Gastrocnemius medialis (tissue), 4 donors: Measurements from ENCODE around the gene KLHL12. TPM values are rescaled to one million over a fixed set of nuclear protein-coding genes. Genes with fewer than 3 reads are reported as not detected.

Source experiments
- ATAC-seq, 2 donors: fragments of 150-250 bp; one replicate each; pipeline ENCODE4 v1.9.1; 2016
- DNase-seq, 2 donors: peaks; one replicate each; pipeline ENCODE4 v3.0.0-alpha.2; 2019
- H3K27ac ChIP-seq, 4 donors: fragments of 200-600 bp; sonication (generic); 1 replicate in 1 of 4; 2 replicates in 3 of 4; pipeline ENCODE4 v1.5.1; 2016 to 2018; ENCODE audit warnings: mild to moderate bottlenecking in 2 of 4, moderate library complexity in 1 of 4
- H3K27me3 ChIP-seq, 3 donors: fragments of 200-600 bp; sonication (generic) in 2 of 3; 1 replicate in 1 of 3; 2 replicates in 2 of 3; pipeline versions ENCODE4 v1.5.1 to v1.6.0; 2016 to 2019; ENCODE audit warnings: mild to moderate bottlenecking in 1 of 3, moderate library complexity in 1 of 3
- H3K36me3 ChIP-seq, 2 donors: fragments of 200-600 bp; sonication (generic) in 1 of 2; one replicate each; pipeline ENCODE4 v1.5.1; 2017 to 2018
- H3K4me1 ChIP-seq, 2 donors: fragments of 200-600 bp; sonication (generic) in 1 of 2; one replicate each; pipeline ENCODE4 v1.5.1; 2016 to 2017; ENCODE audit warnings: mild to moderate bottlenecking in 2 of 2
- H3K4me3 ChIP-seq, 4 donors: fragments of 200-600 bp; sonication (generic) in 3 of 4; 1 replicate in 1 of 4; 2 replicates in 3 of 4; pipeline ENCODE4 v1.5.1; 2016 to 2019; ENCODE audit warnings: mild to moderate bottlenecking in 2 of 4
- H3K9me3 ChIP-seq, 3 donors: fragments of 200-600 bp; sonication (generic) in 2 of 3; 1 replicate in 1 of 3; 2 replicates in 2 of 3; pipeline ENCODE4 v1.5.1; 2016 to 2019
- POLR2A ChIP-seq, 2 donors: fragments of 450-650 bp; IDR thresholded peaks; one replicate each; pipeline ENCODE4 v1.6.1; 2017; ENCODE audit warnings: antibody characterized with exemption in 2 of 2, mild to moderate bottlenecking in 2 of 2, moderate library complexity in 2 of 2
- in situ Hi-C, 4 donors: fragments of 200-750 bp; cut with MboI; loops; one replicate each; pipeline versions ENCODE4 v1.15.0 to v1.8.0; 2017; ENCODE audit warnings: low sequenced_read_pairs in 4 of 4
- intact Hi-C: fragments of 100-400 bp; cut with DNase I; formaldehyde crosslinking; loops from one replicate; pipeline ENCODE4 v1.15.1; 2023; ENCODE audit warnings: low total_unique reads
- total RNA-seq, 4 donors: library from RNA; depleted of rRNA; stranded (reverse); fragments of >200 nt; gene quantifications; one replicate each; pipeline versions ENCODE4 v1.1.0 to v1.2.3, GENCODE V29; 2016
- TF ChIP-seq, protein P1 (sequence below), 5 experiments: fragments of 450-650 bp in 3 of 5; fragments of 200-600 bp in 2 of 5; sonication (generic) in 2 of 5; IDR thresholded peaks in 4 of 5; conservative IDR thresholded peaks in 1 of 5; 1 replicate in 4 of 5; 2 replicates in 1 of 5; pipeline ENCODE4 v1.5.1; 2016 to 2019; ENCODE audit warnings: antibody characterized with exemption in 5 of 5, mild to moderate bottlenecking in 3 of 5, moderate library complexity in 3 of 5

KLHL12 gene
- total RNA-seq, 4 donors from 2014 or later = 12.1 to 24.0 (median 12.6) TPM

DNA sequence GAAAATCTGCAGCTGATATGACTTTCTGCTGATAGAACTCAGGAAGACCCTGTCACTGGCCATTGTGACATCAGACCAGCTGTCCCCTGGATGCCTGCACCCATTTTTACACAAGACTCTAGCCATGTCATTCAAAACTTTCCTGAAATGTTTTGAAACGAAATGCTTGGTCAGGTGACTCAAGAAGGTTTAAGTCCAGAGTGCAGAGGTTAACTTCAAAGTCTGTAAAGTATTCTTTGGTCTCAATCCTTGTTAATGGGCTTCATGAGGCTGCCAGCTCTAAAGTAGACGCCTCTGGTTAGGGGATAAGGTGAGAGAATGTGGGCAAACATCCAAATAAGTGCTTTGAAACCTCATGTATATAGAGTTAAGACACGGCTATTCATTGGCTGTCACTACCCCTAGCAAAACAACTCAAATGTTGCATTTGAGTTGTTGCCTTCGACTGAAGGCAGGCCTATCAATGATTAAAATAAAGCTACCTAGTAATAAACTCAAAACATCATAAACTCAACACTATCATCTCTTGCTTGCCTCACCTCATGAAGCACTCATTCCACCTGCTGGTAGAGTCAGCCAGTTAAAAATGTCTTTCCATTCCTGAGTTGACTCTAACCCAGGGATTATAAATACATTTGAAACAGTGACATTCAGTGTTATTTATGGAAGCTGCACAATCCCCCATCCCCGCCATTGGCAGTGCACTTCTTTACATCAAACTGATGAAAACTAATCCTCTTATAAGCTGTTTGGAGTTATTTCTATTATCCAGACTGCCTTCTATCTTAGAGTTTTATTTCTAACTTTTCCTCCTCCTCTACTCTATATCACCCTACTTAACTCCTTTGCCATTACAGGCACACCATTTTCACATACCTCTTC is 64.1 kb downstream of the KLHL12 start:
- in situ Hi-C loops = no loop called here

DNA sequence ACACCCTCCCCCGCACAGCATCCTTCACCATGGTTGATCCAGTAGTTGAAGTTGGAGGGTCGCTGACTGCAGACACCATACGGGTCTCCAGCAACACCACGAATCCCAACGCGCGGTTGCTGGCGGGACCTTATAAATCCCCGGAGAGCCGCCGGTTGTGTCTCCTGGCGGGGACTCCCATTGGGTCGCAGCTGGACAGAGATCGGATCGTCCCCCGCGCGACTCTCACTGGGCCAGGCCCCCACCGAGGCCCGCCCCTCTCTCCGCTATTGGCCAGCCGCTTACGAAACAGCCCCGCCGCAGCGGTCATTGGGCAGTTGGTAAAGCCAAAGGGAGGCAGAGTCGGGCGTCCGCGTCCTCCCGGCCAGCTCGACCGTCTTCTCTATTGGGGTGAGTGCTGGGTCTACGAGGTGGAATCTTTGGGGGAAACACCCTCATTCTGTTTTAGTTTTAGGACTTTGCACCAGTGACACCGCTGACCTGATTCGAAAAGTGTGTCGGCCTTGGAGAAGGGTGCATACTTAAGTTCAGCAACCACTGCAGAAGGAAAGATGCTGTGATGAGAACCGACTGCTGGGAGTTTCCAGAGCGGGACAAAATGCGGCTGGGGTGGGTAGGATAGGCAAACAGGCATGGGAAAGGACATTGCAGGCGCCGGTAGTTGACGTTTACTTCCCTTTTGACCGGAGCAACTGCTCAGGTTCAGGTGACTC is 65.5 kb downstream of the KLHL12 start:
- H3K4me3 ChIP-seq = peak overlapping the region; percentile 59 to 82 (median 72)
- no peaks in the 10 kb centered on the region for H3K36me3 ChIP-seq
- ATAC-seq = peak; percentile 93
- TF ChIP-seq POLR2A (IDR thresholded peaks at IDR 0.05) = peak in 1 of 2 donors; percentile 52
- TF ChIP-seq, protein P1, sequence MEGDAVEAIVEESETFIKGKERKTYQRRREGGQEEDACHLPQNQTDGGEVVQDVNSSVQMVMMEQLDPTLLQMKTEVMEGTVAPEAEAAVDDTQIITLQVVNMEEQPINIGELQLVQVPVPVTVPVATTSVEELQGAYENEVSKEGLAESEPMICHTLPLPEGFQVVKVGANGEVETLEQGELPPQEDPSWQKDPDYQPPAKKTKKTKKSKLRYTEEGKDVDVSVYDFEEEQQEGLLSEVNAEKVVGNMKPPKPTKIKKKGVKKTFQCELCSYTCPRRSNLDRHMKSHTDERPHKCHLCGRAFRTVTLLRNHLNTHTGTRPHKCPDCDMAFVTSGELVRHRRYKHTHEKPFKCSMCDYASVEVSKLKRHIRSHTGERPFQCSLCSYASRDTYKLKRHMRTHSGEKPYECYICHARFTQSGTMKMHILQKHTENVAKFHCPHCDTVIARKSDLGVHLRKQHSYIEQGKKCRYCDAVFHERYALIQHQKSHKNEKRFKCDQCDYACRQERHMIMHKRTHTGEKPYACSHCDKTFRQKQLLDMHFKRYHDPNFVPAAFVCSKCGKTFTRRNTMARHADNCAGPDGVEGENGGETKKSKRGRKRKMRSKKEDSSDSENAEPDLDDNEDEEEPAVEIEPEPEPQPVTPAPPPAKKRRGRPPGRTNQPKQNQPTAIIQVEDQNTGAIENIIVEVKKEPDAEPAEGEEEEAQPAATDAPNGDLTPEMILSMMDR (IDR thresholded peaks at IDR 0.05 in 4 of 5, conservative IDR thresholded peaks at IDR 0.05 in 1 of 5) = no peak
- peak; percentile 85 to 87 for DNase-seq
- no peaks in the 10 kb centered on the region for H3K27me3 ChIP-seq
- intact Hi-C loops = loop anchor here (1.0 to 2.0 kb wide), 2 partner anchors 28 to 53 kb away; partner anchors contain the start of genes KDM5B and RABIF
- in situ Hi-C loops = no loop called here
- H3K9me3 ChIP-seq = no peaks in the 10 kb centered on the region
- peak overlapping the region in 1 of 4 donors; percentile 45 for H3K27ac ChIP-seq
- peaks cover 11 to 14% of the 10 kb centered on the region in 2 donors for H3K4me1 ChIP-seq

More for the DNA sequence above, 64.1 kb downstream of the KLHL12 start:
- Histone ChIP-seq H3K27ac (no peak overlapping the region), H3K36me3 (no peaks in the 10 kb centered on the region), H3K27me3 (no peaks in the 10 kb centered on the region), H3K4me1 (peaks cover 11 to 14% of the 10 kb centered on the region in 2 donors), H3K4me3 (no peak overlapping the region), H3K9me3 (no peaks in the 10 kb centered on the region)
- DNase-seq (no peak), ATAC-seq (no peak)
- intact Hi-C loops = no loop called here
- no peak for TF ChIP-seq POLR2A (IDR thresholded peaks at IDR 0.05)
- TF ChIP-seq, protein P1 (IDR thresholded peaks at IDR 0.05 in 4 of 5, conservative IDR thresholded peaks at IDR 0.05 in 1 of 5) = no peak

DNA sequence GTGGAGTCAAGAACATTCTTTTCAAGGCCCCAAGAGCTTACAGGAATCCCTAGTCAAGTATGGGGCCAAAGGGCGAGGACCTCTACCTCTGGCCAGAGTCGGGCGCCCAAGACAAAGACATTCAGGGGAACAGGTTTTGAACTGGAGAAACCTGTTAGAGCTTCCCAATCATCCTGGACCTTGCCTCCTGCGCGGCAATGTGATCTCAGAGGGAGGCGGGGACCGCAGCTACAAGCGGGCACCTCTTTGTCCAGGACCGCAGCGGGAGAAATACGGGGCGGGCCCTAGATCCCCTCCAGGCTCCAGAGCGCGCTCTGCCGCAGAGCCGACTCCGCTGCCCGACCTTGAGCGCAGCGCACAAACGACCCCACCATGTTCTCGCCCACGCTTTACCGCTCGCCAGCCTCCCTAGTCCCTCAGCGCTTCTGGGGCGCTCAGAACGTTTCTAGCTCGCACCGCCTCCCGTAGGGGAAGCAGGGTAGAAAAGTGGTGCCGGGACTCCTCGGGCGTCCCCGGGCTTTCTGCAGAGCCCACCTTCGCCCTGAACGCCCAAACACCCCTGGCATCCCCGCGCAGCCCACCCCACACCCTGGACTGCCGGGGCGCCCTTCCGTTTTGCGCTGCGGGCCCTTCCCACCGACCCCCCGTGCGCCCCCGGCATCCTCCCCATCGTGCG is 66.2 kb downstream of the KLHL12 start:
- ATAC-seq = peak; percentile 17 to 21
- Histone ChIP-seq H3K27me3 (no peaks in the 10 kb centered on the region), H3K9me3 (no peaks in the 10 kb centered on the region), H3K4me3 (peak overlapping the region; percentile 59 to 82 (median 72)), H3K36me3 (no peaks in the 10 kb centered on the region), H3K4me1 (peaks cover 11 to 14% of the 10 kb centered on the region in 2 donors), H3K27ac (peak overlapping the region in 1 of 4 donors; percentile 45)
- intact Hi-C loops (loop anchor here (1.0 to 2.0 kb wide), 2 partner anchors 28 to 52 kb away; partner anchors contain the start of genes KDM5B and RABIF), in situ Hi-C loops (no loop called here)
- TF ChIP-seq, protein P1 (IDR thresholded peaks at IDR 0.05 in 4 of 5, conservative IDR thresholded peaks at IDR 0.05 in 1 of 5) = no peak
- DNase-seq = no peak

DNA sequence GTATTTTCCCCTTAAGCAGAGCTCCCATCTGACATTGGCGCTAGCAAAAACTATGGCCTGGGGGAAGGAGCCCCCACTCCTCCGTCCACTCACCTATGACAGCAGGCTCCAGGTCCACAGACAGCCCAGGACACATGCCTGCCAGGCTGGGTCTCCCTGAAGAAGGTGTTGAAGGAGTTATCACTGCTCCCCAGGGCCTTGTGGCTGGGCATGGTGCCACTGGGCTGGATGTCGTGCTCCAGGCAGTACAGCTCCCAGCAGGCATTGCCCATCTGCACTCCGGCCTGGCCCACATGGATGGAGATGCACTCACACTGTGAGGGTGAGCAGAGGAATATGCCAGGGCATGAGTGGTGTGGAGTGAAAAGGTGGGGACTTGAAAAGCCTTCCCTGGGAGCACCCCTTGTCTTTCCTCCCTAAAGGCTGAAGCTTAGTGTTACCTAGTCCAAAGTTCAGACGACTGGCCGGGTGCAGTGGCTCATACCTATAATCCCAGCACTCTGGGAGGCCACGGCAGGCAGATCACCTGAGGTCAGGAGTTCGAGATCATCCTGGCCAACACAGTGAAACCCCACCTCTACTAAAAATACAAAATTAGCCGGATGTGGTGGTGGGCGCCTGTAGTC is 68.1 kb downstream of the KLHL12 start:
- ATAC-seq (no peak), DNase-seq (no peak)
- Histone ChIP-seq H3K9me3 (no peaks in the 10 kb centered on the region), H3K4me1 (peaks cover 11 to 14% of the 10 kb centered on the region in 2 donors), H3K4me3 (no peak overlapping the region), H3K36me3 (no peaks in the 10 kb centered on the region), H3K27ac (peak overlapping the region in 3 of 4 donors; percentile 46 to 61 (median 52)), H3K27me3 (no peaks in the 10 kb centered on the region)
- intact Hi-C loops (no loop called here), in situ Hi-C loops (no loop called here)
- TF ChIP-seq, protein P1 (IDR thresholded peaks at IDR 0.05 in 4 of 5, conservative IDR thresholded peaks at IDR 0.05 in 1 of 5) = no peak
